HG02610 (cell line): Measurements from ENCODE around the gene SLAMF7.
A peak's percentile ranks its signal among the peaks of the same experiment; 100 is the strongest.

ENCODE experiments used
- ATAC-seq: cut with Tn5 transposase; IDR thresholded peaks from one replicate; pipeline ENCODE4 v1.9.1; 2021; ENCODE audit warnings: mild to moderate bottlenecking, moderate library complexity; ENCODE audit not compliant: unreplicated experiment

The SLAMF7 gene

GRCh38 chr1:160744852-160745520 is 5.9 kb downstream of the SLAMF7 start:
- no peak for ATAC-seq

- no peak for ATAC-seq
These were observed 6.5 kb downstream of the SLAMF7 start for GRCh38 chr1:160745551-160745950.

GRCh38 chr1:160746836-160747500 is 7.9 kb downstream of the SLAMF7 start:
- ATAC-seq = no peak

- no peak for ATAC-seq
These were observed 8.7 kb downstream of the SLAMF7 start for GRCh38 chr1:160747717-160748116.

GRCh38 chr1:160748181-160748877 is 9.3 kb downstream of the SLAMF7 start:
- no peak for ATAC-seq

- ATAC-seq = no peak
These were observed 9.8 kb downstream of the SLAMF7 start for GRCh38 chr1:160748878-160749269.

- ATAC-seq = no peak
These were observed 11.6 kb downstream of the SLAMF7 start for GRCh38 chr1:160750608-160751007.

- no peak for ATAC-seq
These were observed 13.4 kb downstream of the SLAMF7 start for GRCh38 chr1:160752406-160752805.

GRCh38 chr1:160752924-160753323 is 13.9 kb downstream of the SLAMF7 start:
- no peak for ATAC-seq

GRCh38 chr1:160753594-160753993 is 14.5 kb downstream of the SLAMF7 start:
- no peak for ATAC-seq

- no peak for ATAC-seq
These were observed 16.4 kb downstream of the SLAMF7 start for GRCh38 chr1:160755461-160755860.

- ATAC-seq = peak; percentile 53
These were observed 17.1 kb downstream of the SLAMF7 start for GRCh38 chr1:160755911-160756848.

- peak; percentile 33 for ATAC-seq
These were observed 17.8 kb downstream of the SLAMF7 start for GRCh38 chr1:160756849-160757201.

- no peak for ATAC-seq
These were observed 19.5 kb downstream of the SLAMF7 start for GRCh38 chr1:160758521-160758920.

GRCh38 chr1:160759740-160760139 is 20.7 kb downstream of the SLAMF7 start:
- no peak for ATAC-seq

- no peak for ATAC-seq
These were observed 22.0 kb downstream of the SLAMF7 start for GRCh38 chr1:160761046-160761445.

- no peak for ATAC-seq
These were observed 22.8 kb downstream of the SLAMF7 start for GRCh38 chr1:160761886-160762285.

- ATAC-seq = no peak
These were observed 24.9 kb downstream of the SLAMF7 start for GRCh38 chr1:160763993-160764392.

GRCh38 chr1:160767395-160768294 is 28.6 kb downstream of the SLAMF7 start:
- ATAC-seq = peak; percentile 68

- ATAC-seq = peak; percentile 72
These were observed 29.2 kb downstream of the SLAMF7 start for GRCh38 chr1:160768295-160768657.
